SK-N-SH treated with all-trans-retinoic acid at 6 μM for 48 hours (cell line): ENCODE data around the gene LMF1.

Experiments
- ARNTL ChIP-seq: fragments of 450-650 bp; formaldehyde crosslinking; IDR thresholded peaks from 2 replicates; pipeline ENCODE4 v1.5.0; 2020; ENCODE audit warnings: low read depth, mild to moderate bottlenecking, moderate library complexity, borderline replicate concordance
- BACH2 ChIP-seq: fragments of 250-450 bp; sonication (Bioruptor Pico); IDR thresholded peaks from 2 replicates; pipeline ENCODE4 v1.9.0; 2021; ENCODE audit warnings: mild to moderate bottlenecking, borderline replicate concordance
- CREB5 ChIP-seq: fragments of 250-450 bp; sonication (Bioruptor Pico); IDR thresholded peaks from 2 replicates; pipeline ENCODE4 v1.5.1; 2020; ENCODE audit warnings: low read depth, mild to moderate bottlenecking, moderate library complexity
- CSRNP3 ChIP-seq: fragments of 250-450 bp; sonication (Bioruptor Pico); IDR thresholded peaks from 2 replicates; pipeline ENCODE4 v1.5.1; 2021; ENCODE audit warnings: mild to moderate bottlenecking, moderate library complexity
- ISL1 ChIP-seq: fragments of 250-450 bp; sonication (Bioruptor Pico); IDR thresholded peaks from 2 replicates; pipeline ENCODE4 v2.1.2; 2022; ENCODE audit warnings: mild to moderate bottlenecking, moderate library complexity
- PATZ1 ChIP-seq: fragments of 250-450 bp; sonication (Bioruptor Pico); IDR thresholded peaks from 2 replicates; pipeline ENCODE4 v1.8.0; 2020; ENCODE audit warnings: mild to moderate bottlenecking, moderate library complexity, borderline replicate concordance
- RARB ChIP-seq: fragments of 250-450 bp; sonication (Bioruptor Pico); IDR thresholded peaks from 2 replicates; pipeline ENCODE4 v1.8.0; 2021; ENCODE audit warnings: mild to moderate bottlenecking, moderate library complexity
- ZFP3 ChIP-seq: fragments of 250-450 bp; sonication (Bioruptor Pico); IDR thresholded peaks from 2 replicates; pipeline ENCODE4 v1.5.0; 2020; ENCODE audit warnings: mild to moderate bottlenecking, moderate library complexity
- ZFP30 ChIP-seq: fragments of 450-650 bp; formaldehyde crosslinking; IDR thresholded peaks from 2 replicates; pipeline ENCODE4 v1.5.0; 2022; ENCODE audit warnings: mild to moderate bottlenecking, moderate library complexity
- ZNF70 ChIP-seq: fragments of 450-650 bp; formaldehyde crosslinking; IDR thresholded peaks from 2 replicates; pipeline ENCODE4 v1.5.0; 2020; ENCODE audit warnings: mild to moderate bottlenecking, moderate library complexity
- ZNF8 ChIP-seq: fragments of 450-650 bp; formaldehyde crosslinking; IDR thresholded peaks from 2 replicates; pipeline ENCODE4 v1.5.0; 2020; ENCODE audit warnings: mild to moderate bottlenecking, moderate library complexity

- TF ChIP-seq CSRNP3 (CRISPR knock-in tag) = no peak
- TF ChIP-seq ARNTL (CRISPR knock-in tag) = no peak
- no peak for TF ChIP-seq ZFP30 (CRISPR knock-in tag)
- TF ChIP-seq BACH2 (CRISPR knock-in tag) = no peak
- TF ChIP-seq ZNF8 (CRISPR knock-in tag) = no peak
- no peak for TF ChIP-seq ISL1 (CRISPR knock-in tag)
- TF ChIP-seq ZFP3 (CRISPR knock-in tag) = no peak
- TF ChIP-seq CREB5 (CRISPR knock-in tag) = no peak
- no peak for TF ChIP-seq PATZ1 (CRISPR knock-in tag)
- no peak for TF ChIP-seq ZNF70
- TF ChIP-seq RARB = no peak
Observed at GRCh38 chr16:871562-872345, 99.0 kb downstream of the LMF1 start.
